Measurements from ENCODE around the gene TPCN1.

TPCN1 gene

DNA sequence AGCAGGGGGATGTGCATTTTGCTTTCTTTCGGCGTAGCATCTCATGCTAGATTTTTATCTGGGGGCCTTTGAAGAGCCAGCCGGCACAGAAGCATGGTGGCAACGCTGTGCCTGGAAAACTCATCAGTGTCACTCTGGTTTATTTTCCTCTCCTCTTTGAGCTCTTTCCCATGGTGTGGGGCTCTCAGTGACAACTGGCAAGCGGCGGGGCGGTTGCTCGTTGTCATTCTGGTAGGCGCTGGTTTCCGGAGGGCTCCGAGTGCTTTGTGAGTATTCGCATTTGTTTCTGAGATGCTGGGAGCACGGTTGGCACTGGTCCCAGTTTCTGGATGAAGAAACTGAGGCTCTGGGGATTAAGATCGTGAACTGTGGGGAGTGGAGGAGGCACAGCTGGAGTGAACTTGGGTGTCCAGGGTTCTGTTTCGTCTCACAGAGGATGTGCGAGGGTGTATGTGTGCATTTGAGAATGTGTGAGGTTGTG lies 23.3 kb downstream of the TPCN1 start:
- H3K4me3 ChIP-seq (ENCODE audit: low read depth, low read length), result no peak overlapping the region
- in situ Hi-C loops (cut with HindIII; ENCODE audit: low sequenced_read_pairs), result no loop called here
- DNase-seq (ENCODE audit: low read depth, low spot score), result no peak
- TF ChIP-seq, protein P1, sequence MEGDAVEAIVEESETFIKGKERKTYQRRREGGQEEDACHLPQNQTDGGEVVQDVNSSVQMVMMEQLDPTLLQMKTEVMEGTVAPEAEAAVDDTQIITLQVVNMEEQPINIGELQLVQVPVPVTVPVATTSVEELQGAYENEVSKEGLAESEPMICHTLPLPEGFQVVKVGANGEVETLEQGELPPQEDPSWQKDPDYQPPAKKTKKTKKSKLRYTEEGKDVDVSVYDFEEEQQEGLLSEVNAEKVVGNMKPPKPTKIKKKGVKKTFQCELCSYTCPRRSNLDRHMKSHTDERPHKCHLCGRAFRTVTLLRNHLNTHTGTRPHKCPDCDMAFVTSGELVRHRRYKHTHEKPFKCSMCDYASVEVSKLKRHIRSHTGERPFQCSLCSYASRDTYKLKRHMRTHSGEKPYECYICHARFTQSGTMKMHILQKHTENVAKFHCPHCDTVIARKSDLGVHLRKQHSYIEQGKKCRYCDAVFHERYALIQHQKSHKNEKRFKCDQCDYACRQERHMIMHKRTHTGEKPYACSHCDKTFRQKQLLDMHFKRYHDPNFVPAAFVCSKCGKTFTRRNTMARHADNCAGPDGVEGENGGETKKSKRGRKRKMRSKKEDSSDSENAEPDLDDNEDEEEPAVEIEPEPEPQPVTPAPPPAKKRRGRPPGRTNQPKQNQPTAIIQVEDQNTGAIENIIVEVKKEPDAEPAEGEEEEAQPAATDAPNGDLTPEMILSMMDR (IDR thresholded peaks at IDR 0.05; ENCODE audit: low read depth, low read length), result no peak

DNA sequence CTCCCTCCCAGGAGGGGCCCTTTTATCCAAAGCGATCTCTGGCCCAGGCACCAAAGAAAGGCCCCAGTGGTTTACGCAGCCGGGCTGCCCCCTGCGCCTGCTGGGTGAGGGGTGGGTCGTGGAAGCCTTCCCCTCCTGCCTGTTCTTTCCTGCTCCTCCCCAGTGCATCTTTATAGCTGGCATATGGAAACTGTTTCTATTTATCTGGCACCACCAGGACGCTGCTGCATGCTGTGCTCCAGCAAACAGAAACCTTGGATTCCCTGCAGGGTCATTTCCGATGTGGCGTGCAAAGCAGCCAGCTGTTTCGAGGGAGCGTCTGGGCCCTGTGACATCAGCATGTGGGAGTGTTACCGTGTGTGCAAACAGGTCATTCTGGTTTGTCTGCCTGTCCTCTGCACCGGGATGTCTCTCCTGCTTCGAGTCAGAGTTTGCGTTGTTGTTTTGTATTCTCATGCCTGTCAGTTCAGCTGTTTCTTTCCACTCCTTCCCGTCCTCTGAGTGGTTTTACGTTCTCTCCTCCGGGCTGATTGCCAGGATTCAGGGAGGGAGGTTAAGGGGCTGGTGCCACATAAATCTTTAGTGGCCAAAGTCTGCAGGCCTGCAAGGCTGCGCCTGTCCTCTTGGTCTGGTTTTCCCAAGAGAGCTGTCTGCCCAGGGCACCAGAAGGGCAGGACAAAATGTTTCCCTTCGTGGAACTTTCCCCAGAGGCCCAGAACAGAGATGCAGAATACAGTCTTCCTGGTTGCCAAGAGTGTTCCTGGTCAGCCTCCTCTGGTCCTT lies 24.6 kb downstream of the TPCN1 start:
- in situ Hi-C loops (cut with HindIII; ENCODE audit: low sequenced_read_pairs), result no loop called here
- H3K4me3 ChIP-seq (ENCODE audit: low read depth, low read length), result no peak overlapping the region
- peak; percentile 93 for DNase-seq (ENCODE audit: low read depth, low spot score)
- TF ChIP-seq, protein P1 (IDR thresholded peaks at IDR 0.05; ENCODE audit: low read depth, low read length), result no peak

DNA sequence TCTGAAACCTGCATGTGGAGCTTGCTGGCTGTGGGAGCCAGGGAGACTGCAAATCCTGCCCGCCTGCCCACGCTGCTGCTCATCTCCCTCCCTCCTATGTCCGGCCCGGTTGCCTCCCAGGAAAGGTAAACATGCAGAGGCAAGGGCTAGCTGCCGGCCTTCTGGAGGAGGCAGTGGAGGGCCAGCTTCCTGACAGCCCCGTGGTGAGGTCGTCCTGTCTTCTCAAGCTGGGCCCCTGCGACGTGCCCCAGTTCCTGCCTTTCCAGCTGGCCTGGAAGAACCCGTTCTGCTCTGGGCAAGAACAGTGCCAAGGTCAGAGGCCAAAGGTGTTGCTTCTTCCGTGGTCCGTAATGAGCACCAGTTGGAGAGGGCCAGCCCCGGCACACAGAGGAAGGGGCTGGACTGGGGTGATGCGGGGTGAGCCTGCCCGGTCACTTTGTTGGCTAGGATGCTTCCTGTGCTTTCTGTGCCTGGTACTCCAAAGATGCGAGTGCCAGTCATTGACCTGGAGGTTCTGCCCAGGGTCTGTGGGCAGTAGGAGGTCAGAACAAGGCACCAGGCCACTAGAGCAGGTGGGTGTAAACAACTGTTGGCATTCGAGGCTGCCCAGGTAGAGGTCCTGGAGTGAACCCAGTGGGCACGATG lies 25.3 kb downstream of the TPCN1 start:
- DNase-seq (ENCODE audit: low read depth, low spot score), result no peak
- in situ Hi-C loops (cut with HindIII; ENCODE audit: low sequenced_read_pairs), result no loop called here
- TF ChIP-seq, protein P1 (IDR thresholded peaks at IDR 0.05; ENCODE audit: low read depth, low read length), result no peak
- no peak overlapping the region for H3K4me3 ChIP-seq (ENCODE audit: low read depth, low read length)

DNA sequence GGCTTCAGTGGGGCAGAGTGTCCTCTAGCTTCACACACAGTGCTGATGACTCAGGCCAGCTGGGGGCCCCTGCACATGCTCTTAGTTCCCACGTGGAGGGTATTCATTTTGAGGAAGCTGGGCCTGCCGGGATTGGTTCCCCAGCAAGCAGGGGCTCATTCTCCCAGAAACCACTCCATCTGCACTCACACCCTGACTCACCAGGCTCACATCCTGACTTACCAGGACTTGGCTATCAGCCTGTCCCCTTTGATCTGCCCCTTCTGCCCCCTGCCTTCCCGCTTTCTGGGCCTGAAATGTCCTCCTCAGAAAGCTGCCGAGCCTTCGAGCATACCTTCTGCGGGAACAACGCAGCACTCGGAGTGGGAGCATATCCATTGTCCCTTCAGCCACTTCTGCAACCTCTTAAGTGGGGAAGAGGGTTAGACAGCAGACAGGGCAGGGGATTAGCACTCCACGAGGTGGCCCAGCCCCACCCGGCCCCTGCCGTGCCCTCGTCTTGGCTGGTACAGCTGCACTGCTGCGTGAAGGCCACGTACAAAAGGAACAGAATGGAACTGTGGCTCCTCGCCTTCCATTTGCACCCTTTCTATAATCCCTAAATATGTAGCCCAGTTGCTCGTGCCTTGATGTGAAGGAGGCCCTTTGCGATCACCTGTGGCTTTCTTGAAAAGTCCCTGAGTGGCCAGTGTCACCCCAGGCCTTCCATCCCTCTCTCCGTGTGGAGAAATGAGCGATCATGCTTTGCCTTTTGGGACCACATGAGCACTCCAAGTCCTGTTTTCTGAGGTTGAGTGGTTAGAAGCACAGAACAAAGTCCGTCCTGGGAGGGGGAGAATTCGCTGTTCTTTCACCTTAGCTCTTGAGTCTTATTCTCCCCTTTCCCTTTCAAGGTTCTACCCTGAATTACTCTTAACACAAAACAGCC lies 26.1 kb downstream of the TPCN1 start:
- in situ Hi-C loops (cut with HindIII; ENCODE audit: low sequenced_read_pairs), result no loop called here
- TF ChIP-seq, protein P1 (IDR thresholded peaks at IDR 0.05; ENCODE audit: low read depth, low read length), result no peak
- no peak overlapping the region for H3K4me3 ChIP-seq (ENCODE audit: low read depth, low read length)
- DNase-seq (ENCODE audit: low read depth, low spot score), result peak; percentile 54

DNA sequence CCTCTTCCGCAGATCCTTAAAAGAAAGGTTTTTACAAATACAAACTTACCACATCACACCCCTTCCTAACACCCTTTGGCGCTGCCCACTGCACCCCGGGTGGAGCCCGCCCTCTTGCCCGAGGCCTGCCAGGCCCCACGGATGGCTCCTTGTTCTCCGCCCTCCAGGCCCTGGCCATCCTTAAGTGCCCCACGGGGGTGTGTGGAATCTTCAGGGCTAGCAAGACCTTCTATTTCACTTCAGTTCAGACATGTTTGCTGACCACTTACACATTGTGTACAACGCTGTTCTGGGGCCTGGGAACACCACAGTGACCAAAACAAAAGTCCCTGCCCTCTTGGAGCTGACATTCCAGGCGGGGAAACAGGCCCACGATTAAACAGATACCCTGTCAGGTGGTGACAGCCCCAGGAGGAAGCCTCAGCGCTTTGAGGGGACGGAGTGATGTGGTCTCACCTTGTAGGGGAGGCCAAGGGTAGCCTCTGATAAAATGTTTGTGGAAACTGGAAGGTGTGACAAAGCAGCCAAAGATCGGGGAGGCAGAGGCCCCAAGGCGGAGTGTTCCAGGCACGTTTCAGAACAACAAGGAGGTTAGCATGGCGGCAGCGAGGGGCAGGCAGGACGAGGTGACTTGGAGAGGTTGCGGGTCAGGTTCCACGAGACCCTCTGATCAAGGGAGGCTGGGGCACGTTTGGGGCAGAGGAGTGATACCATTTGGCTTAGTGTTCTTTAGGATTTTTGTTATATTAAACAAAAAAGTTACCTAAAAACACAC lies 27.0 kb downstream of the TPCN1 start:
- H3K4me3 ChIP-seq (ENCODE audit: low read depth, low read length), result no peak overlapping the region
- DNase-seq (ENCODE audit: low read depth, low spot score), result no peak
- TF ChIP-seq, protein P1 (IDR thresholded peaks at IDR 0.05; ENCODE audit: low read depth, low read length), result no peak
- in situ Hi-C loops (cut with HindIII; ENCODE audit: low sequenced_read_pairs), result no loop called here

Measured in astrocyte of the spinal cord (primary cell).